Activated CD4-positive, alpha-beta T cell treated with anti-CD3 and anti-CD28 coated beads, Interleukin-2, amount 10 ng/mL, durations not matched to agents 7 days and 5 days (primary cell): ENCODE measurements around the gene FOXO4. TPM values are rescaled to one million over a fixed set of nuclear protein-coding genes. Genes with fewer than 3 reads are reported as not detected.

Experiments
- CTCF ChIA-PET: fragments of 350-600 bp; sonication (Branson Sonifier 250); formaldehyde crosslinking; loops from one replicate; lab custom pipeline; 2021; ENCODE audit warnings: antibody characterized with exemption; lab: Charles Lee
- POLR2A ChIA-PET: fragments of 350-600 bp; sonication (Branson Sonifier 250); formaldehyde crosslinking; loops from one replicate; lab custom pipeline; 2021; ENCODE audit warnings: antibody characterized with exemption; lab: Charles Lee
- DNase-seq: peaks from one replicate; pipeline ENCODE4 v3.0.0-alpha.2; 2020
- H3K27ac Mint-ChIP-seq: one replicate; pipeline ENCODE4 v1.8.0; 2021; ENCODE audit warnings: mild to moderate bottlenecking, moderate library complexity, mixed read lengths
- H3K27me3 Mint-ChIP-seq: one replicate; pipeline ENCODE4 v1.8.0; 2021; ENCODE audit warnings: mixed read lengths
- H3K36me3 Mint-ChIP-seq: one replicate; pipeline ENCODE4 v1.8.0; 2021; ENCODE audit warnings: low read depth, mixed read lengths
- H3K4me1 Mint-ChIP-seq: one replicate; pipeline ENCODE4 v1.8.0; 2021; ENCODE audit warnings: mixed read lengths
- H3K4me3 Mint-ChIP-seq: one replicate; pipeline ENCODE4 v1.8.0; 2021; ENCODE audit warnings: mild to moderate bottlenecking, moderate library complexity, mixed read lengths
- H3K9me3 Mint-ChIP-seq: one replicate; pipeline ENCODE4 v1.8.0; 2021; ENCODE audit warnings: mixed read lengths
- total RNA-seq, 2 experiments: library from RNA; stranded (reverse); gene quantifications; one replicate each; pipeline ENCODE4 v1.2.3, GENCODE V29; 2021

FOXO4 gene
- total RNA-seq, 2 experiments from 2014 or later = 13.5 to 14.3 TPM

DNA sequence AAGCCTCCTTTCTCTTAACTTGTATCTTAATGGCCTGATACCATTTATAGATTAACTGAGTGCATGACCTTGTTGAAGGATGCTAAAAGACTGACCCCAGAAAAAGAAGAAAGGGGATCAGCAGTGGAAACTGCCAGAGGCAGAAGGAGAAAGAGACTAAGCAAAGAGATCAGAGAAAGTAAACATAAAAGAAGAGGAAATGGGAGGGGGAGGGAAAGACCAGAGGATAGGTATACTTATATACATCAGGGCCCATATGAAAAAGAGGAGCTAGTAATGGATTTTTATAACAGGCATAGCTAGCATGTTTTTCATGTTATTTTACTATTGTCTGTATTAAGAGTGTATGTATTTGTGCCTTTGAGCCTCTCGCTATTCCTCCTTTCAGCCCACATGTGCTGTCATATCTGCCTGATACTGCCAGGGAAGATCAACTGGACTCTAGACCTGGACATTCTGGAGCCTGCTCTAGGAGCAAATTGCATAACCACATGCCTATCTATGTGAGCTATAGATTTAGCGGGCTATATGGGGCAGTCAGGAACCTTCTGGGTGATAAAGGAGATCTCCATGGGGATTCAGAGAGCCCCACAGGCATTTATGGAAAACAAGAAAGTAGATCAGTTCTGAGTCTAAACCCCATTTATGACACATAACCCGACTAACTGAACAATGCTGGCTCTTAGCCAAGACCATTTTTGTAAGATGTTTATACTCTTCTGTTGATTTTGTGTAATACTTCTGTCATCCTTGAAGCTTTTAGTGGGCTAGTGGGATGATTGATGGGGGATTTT lies 14.1 kb upstream of the FOXO4 start:
- Mint-ChIP-seq H3K4me3 (no peak overlapping the region), H3K36me3 (no peaks in the 10 kb centered on the region), H3K9me3 (no peaks in the 10 kb centered on the region), H3K27ac (no peak overlapping the region), H3K4me1 (peaks cover 9% of the 10 kb centered on the region), H3K27me3 (no peaks in the 10 kb centered on the region)
- CTCF ChIA-PET = interaction anchor here (0.8 kb wide), 1 partner anchor 36 kb away, joined by 4 read pairs; no protein-coding TSS in a partner anchor
- DNase-seq = no peak
- POLR2A ChIA-PET = no interaction called here

DNA sequence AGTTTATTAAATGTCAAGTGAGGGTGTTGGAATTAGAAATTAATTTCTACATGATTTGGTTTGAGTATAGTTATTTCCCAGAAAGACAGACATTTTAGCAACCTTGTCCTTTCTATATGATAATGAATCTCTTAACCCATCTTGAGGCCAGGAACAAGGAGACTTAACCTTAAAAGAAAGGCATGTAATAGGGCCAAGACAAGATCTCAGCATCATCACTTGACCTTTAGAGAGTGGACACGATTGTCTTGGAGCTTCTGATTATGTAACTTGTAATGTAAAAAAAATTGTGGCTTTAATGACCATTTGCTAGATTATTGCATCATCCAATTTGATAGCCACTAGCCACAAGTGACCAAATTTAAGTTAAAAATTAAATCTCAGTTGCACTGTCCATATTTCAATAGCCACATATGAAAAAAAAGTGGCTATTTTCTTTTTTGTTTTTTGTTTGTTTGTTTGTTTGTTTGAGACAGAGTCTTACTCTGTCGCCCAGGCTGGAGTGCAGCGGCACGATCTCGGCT lies 13.5 kb upstream of the FOXO4 start:
- no peaks in the 10 kb centered on the region for H3K36me3 Mint-ChIP-seq
- no peaks in the 10 kb centered on the region for H3K9me3 Mint-ChIP-seq
- no peak for DNase-seq
- ChIA-PET POLR2A (no interaction called here), CTCF (interaction anchor here (1.2 kb wide), 1 partner anchor 10 kb away, joined by 3 read pairs; no protein-coding TSS in a partner anchor)
- no peak overlapping the region for H3K27ac Mint-ChIP-seq
- no peaks in the 10 kb centered on the region for H3K27me3 Mint-ChIP-seq
- peaks cover 9% of the 10 kb centered on the region for H3K4me1 Mint-ChIP-seq
- no peak overlapping the region for H3K4me3 Mint-ChIP-seq

DNA sequence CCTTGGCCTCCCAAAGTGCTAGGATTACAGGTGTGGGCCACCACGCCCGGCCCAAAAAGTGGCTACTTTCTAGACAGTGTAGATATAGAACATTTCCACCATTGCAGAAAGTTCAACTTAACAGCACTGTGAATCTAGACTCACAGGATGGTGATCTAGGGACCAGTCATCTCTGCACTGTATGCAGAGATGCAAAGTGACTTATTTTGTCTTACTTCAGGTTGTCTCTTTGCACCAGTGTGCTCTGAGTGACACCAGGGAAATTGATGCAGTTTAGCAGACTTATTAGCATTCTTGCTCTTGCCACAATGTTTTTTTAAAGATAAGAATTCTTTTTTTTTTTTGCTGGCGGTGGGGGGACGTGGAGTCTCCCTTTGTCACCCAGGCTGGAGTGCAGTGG lies 12.8 kb upstream of the FOXO4 start:
- Mint-ChIP-seq H3K27ac (no peak overlapping the region), H3K4me3 (no peak overlapping the region), H3K36me3 (no peaks in the 10 kb centered on the region), H3K4me1 (peaks cover 9% of the 10 kb centered on the region), H3K27me3 (no peaks in the 10 kb centered on the region), H3K9me3 (no peaks in the 10 kb centered on the region)
- ChIA-PET POLR2A (no interaction called here), CTCF (interaction anchor here (1.2 kb wide), 1 partner anchor 9 kb away, joined by 3 read pairs; no protein-coding TSS in a partner anchor)
- DNase-seq = no peak

DNA sequence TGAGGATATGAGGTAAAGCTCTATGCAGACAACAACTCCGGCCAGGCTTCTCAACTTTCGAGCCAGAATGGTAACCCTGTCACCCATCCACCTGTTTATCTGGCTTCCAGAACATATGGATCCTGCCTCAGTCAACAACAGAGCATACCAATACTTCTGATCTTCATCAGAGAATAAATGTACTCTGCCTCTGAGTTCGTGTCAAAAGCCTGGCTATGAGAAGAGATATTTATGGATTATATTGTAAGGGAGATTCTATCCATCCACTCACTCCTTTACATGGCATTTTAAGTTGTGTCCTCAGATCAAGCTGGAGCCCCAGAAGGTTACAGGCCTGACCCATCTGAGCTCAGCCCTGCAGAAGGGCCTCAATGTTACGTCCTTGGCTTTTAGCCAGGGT lies 9.8 kb upstream of the FOXO4 start:
- Mint-ChIP-seq H3K4me1 (peaks cover 9% of the 10 kb centered on the region), H3K27me3 (no peaks in the 10 kb centered on the region), H3K36me3 (no peaks in the 10 kb centered on the region), H3K4me3 (no peak overlapping the region), H3K27ac (no peak overlapping the region), H3K9me3 (no peaks in the 10 kb centered on the region)
- ChIA-PET POLR2A (interaction anchor here (0.6 kb wide), 1 partner anchor 567 kb away, joined by 3 read pairs; no protein-coding TSS in a partner anchor), CTCF (interaction anchor here (0.9 to 1.6 kb wide), 2 partner anchors 27 to 43 kb away, joined by 3 read pairs; no protein-coding TSS in a partner anchor)
- no peak for DNase-seq

DNA sequence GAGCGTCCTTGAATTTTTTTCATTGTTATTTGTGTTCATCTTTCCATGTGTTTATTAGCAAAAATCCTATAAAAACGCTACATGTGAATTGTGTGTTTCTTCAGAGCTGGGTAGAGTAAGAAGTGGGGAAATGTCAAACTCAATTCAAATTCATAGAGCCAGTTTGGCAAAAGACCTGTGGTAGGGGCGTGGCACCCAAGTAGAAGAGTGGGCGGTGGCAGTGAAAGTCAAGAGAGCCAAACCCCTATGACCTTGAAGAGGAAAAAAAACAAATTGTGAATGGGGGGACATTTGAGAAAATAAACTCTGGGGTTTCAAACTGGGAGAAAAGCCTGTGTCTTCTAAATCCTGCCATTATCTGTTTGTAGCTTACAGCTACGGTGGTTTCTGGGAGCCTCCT lies 4.4 kb upstream of the FOXO4 start:
- no peak for DNase-seq
- Mint-ChIP-seq H3K9me3 (no peaks in the 10 kb centered on the region), H3K27me3 (no peaks in the 10 kb centered on the region), H3K4me1 (peaks cover 8% of the 10 kb centered on the region), H3K4me3 (no peak overlapping the region), H3K36me3 (no peaks in the 10 kb centered on the region), H3K27ac (no peak overlapping the region)
- ChIA-PET CTCF (interaction anchor here (1.4 kb wide), 1 partner anchor 11 kb away, joined by 3 read pairs; no protein-coding TSS in a partner anchor), POLR2A (no interaction called here)

DNA sequence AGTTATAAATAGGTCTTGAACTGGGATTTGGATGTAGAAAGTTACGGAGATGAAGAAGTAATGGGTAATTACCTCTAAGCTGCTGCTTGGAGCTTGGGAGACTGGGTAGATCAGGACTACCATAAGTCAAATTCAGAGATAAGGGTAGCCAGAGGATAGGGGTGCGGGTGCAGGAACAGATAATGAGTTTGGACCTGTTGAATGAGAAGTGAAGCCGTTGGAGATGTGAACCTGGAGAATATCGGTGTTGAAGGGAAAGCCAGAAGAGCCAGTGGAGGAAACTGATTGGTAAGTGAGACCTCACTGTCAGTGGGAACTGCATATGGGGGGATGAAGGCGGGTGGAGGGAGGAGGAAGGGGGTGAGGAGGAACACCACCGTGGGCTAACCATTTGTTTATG lies 618 bp upstream of the FOXO4 start:
- Mint-ChIP-seq H3K36me3 (no peaks in the 10 kb centered on the region), H3K27me3 (no peaks in the 10 kb centered on the region), H3K27ac (peak overlapping the region; percentile 75), H3K4me1 (peaks cover 28% of the 10 kb centered on the region), H3K4me3 (peak overlapping the region; percentile 81), H3K9me3 (no peaks in the 10 kb centered on the region)
- no peak for DNase-seq
- ChIA-PET CTCF (no interaction called here), POLR2A (no interaction called here)

DNA sequence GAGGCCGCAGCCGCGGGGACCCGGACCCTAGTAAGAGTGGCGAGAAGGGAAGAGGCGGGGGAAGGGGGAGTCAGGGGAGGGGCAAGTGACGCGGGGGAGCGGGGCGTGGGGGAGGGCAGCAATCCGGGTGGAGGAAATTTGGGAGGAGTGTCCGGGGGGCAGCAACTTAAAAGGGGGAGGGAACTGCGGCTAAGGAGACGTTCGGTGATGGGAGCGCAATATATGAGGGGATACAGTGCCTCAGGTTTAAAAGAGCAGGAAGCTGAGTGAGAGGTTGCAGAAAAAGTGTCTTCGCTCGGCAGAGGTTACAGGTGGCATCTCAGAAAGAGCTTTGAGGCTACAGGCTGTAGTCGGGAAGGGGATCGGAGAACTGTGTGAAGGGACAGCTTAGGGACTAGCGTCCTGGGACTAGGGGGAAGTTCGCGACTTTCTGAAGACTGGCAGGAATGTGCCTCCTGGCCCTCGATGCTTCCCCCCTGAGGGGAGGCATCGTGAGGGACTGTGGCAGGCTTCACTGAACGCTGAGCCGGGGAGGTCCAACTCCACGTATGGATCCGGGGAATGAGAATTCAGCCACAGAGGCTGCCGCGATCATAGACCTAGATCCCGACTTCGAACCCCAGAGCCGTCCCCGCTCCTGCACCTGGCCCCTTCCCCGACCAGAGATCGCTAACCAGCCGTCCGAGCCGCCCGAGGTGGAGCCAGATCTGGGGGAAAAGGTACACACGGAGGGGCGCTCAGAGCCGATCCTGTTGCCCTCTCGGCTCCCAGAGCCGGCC lies 519 bp downstream of the FOXO4 start:
- Mint-ChIP-seq H3K9me3 (no peaks in the 10 kb centered on the region), H3K4me1 (peaks cover 33% of the 10 kb centered on the region), H3K27ac (peak overlapping the region; percentile 96), H3K36me3 (no peaks in the 10 kb centered on the region), H3K4me3 (peak overlapping the region; percentile 81), H3K27me3 (no peaks in the 10 kb centered on the region)
- POLR2A ChIA-PET = no interaction called here
- CTCF ChIA-PET = interaction anchor here (2.2 kb wide), 1 partner anchor 22 kb away, joined by 5 read pairs; the partner anchor contains the start of gene MED12
- no peak for DNase-seq

DNA sequence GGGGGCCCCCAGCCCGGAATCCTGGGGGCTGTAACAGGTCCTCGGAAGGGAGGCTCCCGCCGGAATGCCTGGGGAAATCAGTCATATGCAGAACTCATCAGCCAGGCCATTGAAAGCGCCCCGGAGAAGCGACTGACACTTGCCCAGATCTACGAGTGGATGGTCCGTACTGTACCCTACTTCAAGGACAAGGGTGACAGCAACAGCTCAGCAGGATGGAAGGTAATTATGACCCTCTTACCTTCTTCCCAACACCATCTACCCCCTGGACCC lies 1.0 kb downstream of the FOXO4 start:
- H3K36me3 Mint-ChIP-seq = no peaks in the 10 kb centered on the region
- H3K9me3 Mint-ChIP-seq = no peaks in the 10 kb centered on the region
- POLR2A ChIA-PET = no interaction called here
- DNase-seq = no peak
- peak overlapping the region; percentile 96 for H3K27ac Mint-ChIP-seq
- peaks cover 38% of the 10 kb centered on the region for H3K4me1 Mint-ChIP-seq
- no peaks in the 10 kb centered on the region for H3K27me3 Mint-ChIP-seq
- H3K4me3 Mint-ChIP-seq = peak overlapping the region; percentile 81
- CTCF ChIA-PET = interaction anchor here (2.2 kb wide), 1 partner anchor 22 kb away, joined by 5 read pairs; the partner anchor contains the start of gene MED12

DNA sequence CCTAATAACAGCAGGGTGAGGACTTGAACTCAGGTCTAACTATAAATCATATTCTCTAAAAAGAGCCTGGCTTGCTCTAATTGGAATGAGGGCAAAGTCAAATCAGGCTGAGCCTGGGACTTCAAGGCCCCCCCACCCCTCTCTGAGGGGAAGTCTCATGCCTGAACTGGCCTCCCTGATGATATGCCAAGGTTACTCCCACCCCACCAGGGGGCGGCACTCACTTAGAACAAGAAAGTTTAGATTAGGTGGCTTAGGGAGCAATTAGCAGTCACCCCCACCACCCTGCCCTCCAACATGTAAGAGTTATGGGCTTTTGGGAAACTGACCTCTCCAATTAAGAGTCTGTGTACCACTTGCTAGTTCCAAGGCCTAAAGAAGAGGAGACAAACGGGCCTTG lies 2.7 kb downstream of the FOXO4 start:
- Mint-ChIP-seq H3K4me3 (no peak overlapping the region), H3K9me3 (no peaks in the 10 kb centered on the region), H3K36me3 (no peaks in the 10 kb centered on the region), H3K27ac (no peak overlapping the region), H3K4me1 (peaks cover 52% of the 10 kb centered on the region), H3K27me3 (no peaks in the 10 kb centered on the region)
- POLR2A ChIA-PET = no interaction called here
- peak; percentile 80 for DNase-seq
- CTCF ChIA-PET = no interaction called here

DNA sequence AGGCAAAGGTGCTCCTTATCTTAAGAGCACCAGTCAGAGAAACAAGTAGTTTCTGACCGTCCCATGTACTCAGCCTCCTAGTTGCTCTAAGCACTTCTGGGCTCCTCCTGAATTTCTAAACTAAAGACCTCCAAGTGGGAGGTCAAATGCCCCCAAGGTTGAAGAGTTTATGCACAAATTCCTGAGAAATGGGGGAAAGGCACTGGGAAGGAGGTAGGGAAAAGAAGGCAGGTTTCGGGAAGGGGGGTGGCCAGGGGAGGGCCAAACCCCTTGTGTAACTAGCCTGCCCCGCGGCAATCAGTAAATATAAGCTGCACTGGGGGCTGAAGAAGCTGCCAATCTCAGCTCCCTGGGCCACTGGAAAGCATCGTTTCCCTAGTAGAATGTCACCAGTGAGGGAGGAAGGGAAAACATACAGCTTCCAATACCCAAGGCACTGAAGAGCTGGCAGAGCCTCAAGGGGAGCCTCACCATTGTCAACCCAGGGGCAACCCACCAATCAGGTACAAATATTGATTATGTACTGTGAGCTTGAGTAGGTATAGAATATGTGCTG lies 3.4 kb downstream of the FOXO4 start:
- H3K4me1 Mint-ChIP-seq = peaks cover 59% of the 10 kb centered on the region
- POLR2A ChIA-PET = no interaction called here
- no peaks in the 10 kb centered on the region for H3K9me3 Mint-ChIP-seq
- no peak for DNase-seq
- H3K4me3 Mint-ChIP-seq = no peak overlapping the region
- CTCF ChIA-PET = interaction anchor here (0.8 to 4.1 kb wide), 5 partner anchors 11 to 32 kb away, joined by 3 to 15 read pairs (median 3); partner anchors contain the start of gene MED12
- no peaks in the 10 kb centered on the region for H3K27me3 Mint-ChIP-seq
- no peak overlapping the region for H3K27ac Mint-ChIP-seq
- peaks cover 4% of the 10 kb centered on the region for H3K36me3 Mint-ChIP-seq

DNA sequence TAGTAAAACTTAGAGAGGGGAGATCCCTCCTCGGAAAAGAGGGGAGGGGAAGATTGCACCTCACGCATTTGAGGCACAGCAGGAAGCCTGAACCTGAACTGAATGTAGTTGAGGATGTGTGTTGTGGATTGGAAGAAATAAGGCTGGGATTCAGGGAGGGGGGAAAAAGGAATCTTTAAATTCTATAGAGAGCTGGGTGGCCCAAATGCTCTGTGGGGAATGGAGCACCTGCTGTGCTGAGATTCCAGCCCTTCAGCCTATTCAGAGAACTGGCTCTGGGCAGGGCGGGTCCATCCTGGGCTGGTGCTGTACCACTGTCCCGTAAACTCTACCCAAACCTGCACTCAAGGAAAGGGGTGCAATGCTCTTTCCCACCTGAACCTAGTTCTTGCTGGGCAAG lies 4.1 kb downstream of the FOXO4 start:
- ChIA-PET CTCF (interaction anchor here (0.8 to 4.1 kb wide), 6 partner anchors 10 to 32 kb away, joined by 3 to 15 read pairs (median 3); partner anchors contain the start of gene MED12), POLR2A (no interaction called here)
- DNase-seq = no peak
- H3K36me3 Mint-ChIP-seq = peaks cover 10% of the 10 kb centered on the region
- no peaks in the 10 kb centered on the region for H3K27me3 Mint-ChIP-seq
- H3K4me1 Mint-ChIP-seq = peaks cover 62% of the 10 kb centered on the region
- H3K27ac Mint-ChIP-seq = no peak overlapping the region
- no peaks in the 10 kb centered on the region for H3K9me3 Mint-ChIP-seq
- H3K4me3 Mint-ChIP-seq = no peak overlapping the region
